GM23338 (cell line): ENCODE measurements around the gene GGN.

ENCODE experiments used
- CREB1 ChIP-seq: fragments of 250-450 bp; sonication (Bioruptor Pico); IDR thresholded peaks from 2 replicates; pipeline ENCODE4 v1.5.0; 2020; ENCODE audit warnings: low read depth, mild to moderate bottlenecking, moderate library complexity
- EZH2 ChIP-seq: fragments of 200-600 bp; sonication (generic); IDR thresholded peaks from one replicate; pipeline ENCODE4 v1.8.0; 2017; ENCODE audit warnings: antibody characterized with exemption, mild to moderate bottlenecking, low read depth; ENCODE audit not compliant: unreplicated experiment
- EZH2phosphoT487 ChIP-seq: fragments of 200-600 bp; sonication (generic); IDR thresholded peaks from one replicate; pipeline ENCODE4 v1.8.1; 2018; ENCODE audit warnings: antibody characterized with exemption; ENCODE audit not compliant: unreplicated experiment
- POLR2AphosphoS5 ChIP-seq: IDR thresholded peaks from 2 replicates; pipeline ENCODE4 v1.6.1; 2016; ENCODE audit warnings: antibody characterized with exemption, low read depth
- STAT1 ChIP-seq: IDR thresholded peaks from one replicate; pipeline ENCODE4 v1.6.1; 2016; ENCODE audit warnings: antibody characterized with exemption; ENCODE audit not compliant: unreplicated experiment
- TF ChIP-seq, protein P1 (sequence below), 2 experiments: fragments of 200-600 bp in 1 of 2; sonication (generic) in 1 of 2; conservative IDR thresholded peaks; 2 replicates each; pipeline versions ENCODE4 v1.5.1 to v1.6.1; 2016 to 2017; ENCODE audit warnings: antibody characterized with exemption in 2 of 2, low read depth in 2 of 2, mild to moderate bottlenecking in 2 of 2, moderate library complexity in 1 of 2
- TF ChIP-seq, protein P2 (sequence below): IDR thresholded peaks from one replicate; pipeline ENCODE4 v1.6.1; 2018; ENCODE audit warnings: antibody characterized with exemption; ENCODE audit not compliant: unreplicated experiment
- TF ChIP-seq, protein P3 (sequence below): IDR thresholded peaks from 2 replicates; pipeline ENCODE4 v1.6.1; 2016; ENCODE audit warnings: antibody characterized with exemption

DNA sequence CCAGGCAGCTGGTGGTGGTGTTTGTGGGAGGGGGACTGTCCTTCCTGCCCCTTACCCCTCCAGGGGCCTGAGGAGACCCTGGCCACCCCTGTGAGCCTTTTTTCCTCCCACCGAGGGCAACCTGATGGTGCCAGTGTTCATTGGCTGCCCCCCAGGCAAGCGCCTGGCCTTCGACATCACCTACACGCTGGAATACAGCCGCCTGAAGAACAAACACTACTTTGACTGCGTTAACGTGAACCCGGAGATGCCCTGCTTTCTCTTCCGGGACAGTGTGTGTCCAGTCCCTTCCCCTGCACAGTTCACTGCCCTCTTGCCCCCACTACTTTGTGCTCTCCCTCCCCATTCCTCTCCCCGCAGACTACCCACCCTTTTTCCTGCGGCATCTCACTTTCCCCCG is 20.8 kb downstream of the GGN start:
- TF ChIP-seq, protein P1, sequence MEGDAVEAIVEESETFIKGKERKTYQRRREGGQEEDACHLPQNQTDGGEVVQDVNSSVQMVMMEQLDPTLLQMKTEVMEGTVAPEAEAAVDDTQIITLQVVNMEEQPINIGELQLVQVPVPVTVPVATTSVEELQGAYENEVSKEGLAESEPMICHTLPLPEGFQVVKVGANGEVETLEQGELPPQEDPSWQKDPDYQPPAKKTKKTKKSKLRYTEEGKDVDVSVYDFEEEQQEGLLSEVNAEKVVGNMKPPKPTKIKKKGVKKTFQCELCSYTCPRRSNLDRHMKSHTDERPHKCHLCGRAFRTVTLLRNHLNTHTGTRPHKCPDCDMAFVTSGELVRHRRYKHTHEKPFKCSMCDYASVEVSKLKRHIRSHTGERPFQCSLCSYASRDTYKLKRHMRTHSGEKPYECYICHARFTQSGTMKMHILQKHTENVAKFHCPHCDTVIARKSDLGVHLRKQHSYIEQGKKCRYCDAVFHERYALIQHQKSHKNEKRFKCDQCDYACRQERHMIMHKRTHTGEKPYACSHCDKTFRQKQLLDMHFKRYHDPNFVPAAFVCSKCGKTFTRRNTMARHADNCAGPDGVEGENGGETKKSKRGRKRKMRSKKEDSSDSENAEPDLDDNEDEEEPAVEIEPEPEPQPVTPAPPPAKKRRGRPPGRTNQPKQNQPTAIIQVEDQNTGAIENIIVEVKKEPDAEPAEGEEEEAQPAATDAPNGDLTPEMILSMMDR (conservative IDR thresholded peaks at IDR 0.05; ENCODE audit: low read depth in 2 of 2): no peak
- TF ChIP-seq CREB1 (CRISPR knock-in tag) (no peak), EZH2 (no peak), POLR2AphosphoS5 (no peak), STAT1 (no peak), EZH2phosphoT487 (no peak)
- TF ChIP-seq, protein P2, sequence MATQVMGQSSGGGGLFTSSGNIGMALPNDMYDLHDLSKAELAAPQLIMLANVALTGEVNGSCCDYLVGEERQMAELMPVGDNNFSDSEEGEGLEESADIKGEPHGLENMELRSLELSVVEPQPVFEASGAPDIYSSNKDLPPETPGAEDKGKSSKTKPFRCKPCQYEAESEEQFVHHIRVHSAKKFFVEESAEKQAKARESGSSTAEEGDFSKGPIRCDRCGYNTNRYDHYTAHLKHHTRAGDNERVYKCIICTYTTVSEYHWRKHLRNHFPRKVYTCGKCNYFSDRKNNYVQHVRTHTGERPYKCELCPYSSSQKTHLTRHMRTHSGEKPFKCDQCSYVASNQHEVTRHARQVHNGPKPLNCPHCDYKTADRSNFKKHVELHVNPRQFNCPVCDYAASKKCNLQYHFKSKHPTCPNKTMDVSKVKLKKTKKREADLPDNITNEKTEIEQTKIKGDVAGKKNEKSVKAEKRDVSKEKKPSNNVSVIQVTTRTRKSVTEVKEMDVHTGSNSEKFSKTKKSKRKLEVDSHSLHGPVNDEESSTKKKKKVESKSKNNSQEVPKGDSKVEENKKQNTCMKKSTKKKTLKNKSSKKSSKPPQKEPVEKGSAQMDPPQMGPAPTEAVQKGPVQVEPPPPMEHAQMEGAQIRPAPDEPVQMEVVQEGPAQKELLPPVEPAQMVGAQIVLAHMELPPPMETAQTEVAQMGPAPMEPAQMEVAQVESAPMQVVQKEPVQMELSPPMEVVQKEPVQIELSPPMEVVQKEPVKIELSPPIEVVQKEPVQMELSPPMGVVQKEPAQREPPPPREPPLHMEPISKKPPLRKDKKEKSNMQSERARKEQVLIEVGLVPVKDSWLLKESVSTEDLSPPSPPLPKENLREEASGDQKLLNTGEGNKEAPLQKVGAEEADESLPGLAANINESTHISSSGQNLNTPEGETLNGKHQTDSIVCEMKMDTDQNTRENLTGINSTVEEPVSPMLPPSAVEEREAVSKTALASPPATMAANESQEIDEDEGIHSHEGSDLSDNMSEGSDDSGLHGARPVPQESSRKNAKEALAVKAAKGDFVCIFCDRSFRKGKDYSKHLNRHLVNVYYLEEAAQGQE: no peak
- TF ChIP-seq, protein P3, sequence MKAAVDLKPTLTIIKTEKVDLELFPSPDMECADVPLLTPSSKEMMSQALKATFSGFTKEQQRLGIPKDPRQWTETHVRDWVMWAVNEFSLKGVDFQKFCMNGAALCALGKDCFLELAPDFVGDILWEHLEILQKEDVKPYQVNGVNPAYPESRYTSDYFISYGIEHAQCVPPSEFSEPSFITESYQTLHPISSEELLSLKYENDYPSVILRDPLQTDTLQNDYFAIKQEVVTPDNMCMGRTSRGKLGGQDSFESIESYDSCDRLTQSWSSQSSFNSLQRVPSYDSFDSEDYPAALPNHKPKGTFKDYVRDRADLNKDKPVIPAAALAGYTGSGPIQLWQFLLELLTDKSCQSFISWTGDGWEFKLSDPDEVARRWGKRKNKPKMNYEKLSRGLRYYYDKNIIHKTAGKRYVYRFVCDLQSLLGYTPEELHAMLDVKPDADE: no peak
